ENCODE results near the gene TTC13. TPM values are rescaled to one million over a fixed set of nuclear protein-coding genes. Genes with fewer than 3 reads are reported as not detected.

Gene TTC13
- total and polyA plus RNA-seq, 2 of the 4 experiments (the other 2 are of a cell fraction): 6.1 to 9.1 TPM

GRCh38 chr1:231000639-231001038 lies 22.0 kb upstream of the TTC13 start:
- H2AK9ac ChIP-seq (replicated peaks; ENCODE audit: low read depth, low read length, poor library complexity): no peak overlapping the region
- no peak overlapping the region for H2BK20ac ChIP-seq (ENCODE audit: low read depth, low read length)
- in situ Hi-C loops (cut with MboI; ENCODE audit: low sequenced_read_pairs) (no loop called here), dilution Hi-C loops (cut with HindIII; ENCODE audit: low sequenced_read_pairs, unreplicated experiment) (no loop called here), intact Hi-C loops (cut with micrococcal nuclease) (no loop called here)
- H2AFZ ChIP-seq (replicated peaks; ENCODE audit: low read length, poor library complexity): no peak overlapping the region
- no peak overlapping the region for H3K14ac ChIP-seq (replicated peaks; ENCODE audit: low read depth, low read length)
- no peaks in the 10 kb centered on the region for H4K20me1 ChIP-seq (ENCODE audit: insufficient read depth, low read length)
- H3K56ac ChIP-seq (ENCODE audit: extremely low read depth, insufficient read depth, low read length): no peak overlapping the region
- H2BK120ac ChIP-seq (ENCODE audit: low read depth, low read length): no peak overlapping the region
- H3K4me3 ChIP-seq (ENCODE audit: insufficient read depth, low read depth, low read length): no peak overlapping the region
- 100% methylated on average over 1 of the region's 1 CpG; no CpG with 5 or more reads in 1 of the 2 experiments for WGBS, 2 experiments (ENCODE audit: extremely low coverage in 2 of 2, insufficient read length in 1 of 2)
- DNase-seq (no peak), ATAC-seq (ENCODE audit: low read depth) (no peak)
- no peak overlapping the region for H3K23ac ChIP-seq (ENCODE audit: low read depth, low read length)
- no peak overlapping the region for H4K8ac ChIP-seq (ENCODE audit: low read depth in 2 of 2, low read length in 2 of 2)
- TF ChIP-seq RAD21 (IDR thresholded peaks at IDR 0.05; ENCODE audit: low read length): no peak
- no peak for TF ChIP-seq NFE2L2 (IDR thresholded peaks at IDR 0.05; ENCODE audit: low read depth, low read length)
- no peak overlapping the region for H3K18ac ChIP-seq (ENCODE audit: low read depth, low read length)
- ChIA-PET POLR2A (ENCODE audit: unreplicated experiment) (no interaction called here), CTCF (no interaction called here)
- H3K9me3 ChIP-seq (ENCODE audit: control insufficient read depth, insufficient read depth, low read length): peaks cover 6% of the 10 kb centered on the region; the same call in 1 of the 2 replicates
- no peak overlapping the region for H3K9ac ChIP-seq (ENCODE audit: low read depth, low read length)
- no peak overlapping the region for H3K4ac ChIP-seq (ENCODE audit: low read depth, low read length)
- H3K27ac ChIP-seq (ENCODE audit: insufficient read depth, low read length): no peak overlapping the region
- no peaks in the 10 kb centered on the region for H3K4me1 ChIP-seq (ENCODE audit: control insufficient read depth, insufficient read depth, low read length)
- H3K9me1 ChIP-seq (ENCODE audit: insufficient read depth, low read length): no peaks in the 10 kb centered on the region
- H2BK5ac ChIP-seq (ENCODE audit: low read depth, low read length, poor library complexity, severe bottlenecking): no peak overlapping the region
- no peak overlapping the region for H4K5ac ChIP-seq (ENCODE audit: low read depth, low read length)
- H3K36me3 ChIP-seq (ENCODE audit: control insufficient read depth, insufficient read depth, low read length): peaks cover 45% of the 10 kb centered on the region
- no peak overlapping the region for H4K91ac ChIP-seq (ENCODE audit: insufficient read depth, low read depth, low read length)
- peaks cover 0 to 4% of the 10 kb centered on the region in 2 experiments; a peak in 2 of 4 replicates for H3K79me1 ChIP-seq (ENCODE audit: low read depth in 1 of 2, low read length in 2 of 2)
- no peak overlapping the region for H2AK5ac ChIP-seq (ENCODE audit: low read depth, low read length)
- no peak overlapping the region for H2BK15ac ChIP-seq (ENCODE audit: low read depth, low read length)
- H3K4me2 ChIP-seq (ENCODE audit: low read depth, low read length): no peak overlapping the region
- no TSS peak for BruUV-seq (replicated peaks)
- H3K27me3 ChIP-seq (ENCODE audit: control insufficient read depth, insufficient read depth, low read length): no peaks in the 10 kb centered on the region
